Neural cell (in vitro differentiated cells): ENCODE results near the gene PTGR3. TPM values are rescaled to one million over a fixed set of nuclear protein-coding genes. Genes with fewer than 3 reads are reported as not detected.

ENCODE experiments used
- H2AFZ ChIP-seq: fragments of 200-600, 300-800 bp; sonication (generic), shearing (Covaris generic); 2 replicates; pipeline ENCODE4 v1.6.0; 2014; ENCODE audit warnings: low read depth, mild to moderate bottlenecking, antibody characterized with exemption, low read length, moderate library complexity
- H3F3A ChIP-seq: fragments of 200-600 bp; shearing (Covaris generic); 2 replicates; pipeline ENCODE4 v1.6.1; 2016; ENCODE audit warnings: mild to moderate bottlenecking, moderate library complexity, mixed read lengths, antibody characterized with exemption, low read length; ENCODE audit not compliant: insufficient read depth, poor library complexity, severe bottlenecking
- H3K27ac ChIP-seq: fragments of 200-600, 300-800 bp; sonication (generic), shearing (Covaris generic); 2 replicates; pipeline ENCODE4 v1.5.1; 2014; ENCODE audit warnings: mild to moderate bottlenecking, low read length, moderate library complexity
- H3K27me3 ChIP-seq: fragments of 300-800, 200-600 bp; sonication (generic), shearing (Covaris generic); 2 replicates; pipeline ENCODE4 v1.6.0; 2014; ENCODE audit warnings: mild to moderate bottlenecking, low read depth, low read length, moderate library complexity; ENCODE audit not compliant: insufficient read depth
- H3K36me3 ChIP-seq: fragments of 300-800, 200-600 bp; sonication (generic), shearing (Covaris generic); 2 replicates; pipeline ENCODE4 v1.5.1; 2014; ENCODE audit warnings: mild to moderate bottlenecking, antibody characterized with exemption, low read length, moderate library complexity; ENCODE audit not compliant: insufficient read depth
- H3K4me2 ChIP-seq: fragments of 300-800, 200-600 bp; sonication (generic), shearing (Covaris generic); 2 replicates; pipeline ENCODE4 v1.6.0; 2014; ENCODE audit warnings: mild to moderate bottlenecking, low read length
- H3K4me3 ChIP-seq: fragments of 300-800, 200-600 bp; sonication (generic), shearing (Covaris generic); 2 replicates; pipeline ENCODE4 v1.5.1; 2014; ENCODE audit warnings: mild to moderate bottlenecking, low read length, moderate library complexity
- H3K79me2 ChIP-seq: fragments of 200-600 bp; shearing (Covaris generic); replicated peaks from 2 replicates; pipeline ENCODE4 v1.6.0; 2014; ENCODE audit warnings: mild to moderate bottlenecking, low read length, moderate library complexity; ENCODE audit not compliant: insufficient read depth
- H3K9ac ChIP-seq: fragments of 300-800, 200-600 bp; sonication (generic), shearing (Covaris generic); 2 replicates; pipeline ENCODE4 v1.6.1; 2016; ENCODE audit warnings: mild to moderate bottlenecking, low read length, mixed read lengths
- H3K9me2 ChIP-seq: fragments of 200-600 bp; shearing (Covaris generic); 2 replicates; pipeline ENCODE4 v1.6.1; 2016; ENCODE audit warnings: mild to moderate bottlenecking, low read length, mixed read lengths; ENCODE audit not compliant: insufficient read depth
- H3K9me3 ChIP-seq: fragments of 200-600, 300-800 bp; sonication (generic), shearing (Covaris generic); 2 replicates; pipeline ENCODE4 v1.6.1; 2016; ENCODE audit warnings: mild to moderate bottlenecking, mixed run types, low read length, moderate library complexity, mixed read lengths
- H4K20me1 ChIP-seq: fragments of 200-600 bp; shearing (Covaris generic); 2 replicates; pipeline ENCODE4 v1.6.1; 2016; ENCODE audit warnings: mild to moderate bottlenecking, mixed run types; ENCODE audit not compliant: insufficient read depth
- CTCF ChIP-seq: fragments of 450-650 bp; IDR thresholded peaks from 2 replicates; pipeline ENCODE4 v1.5.1; 2014; ENCODE audit warnings: antibody characterized with exemption, mild to moderate bottlenecking, moderate library complexity; ENCODE audit not compliant: poor library complexity, severe bottlenecking
- EP300 ChIP-seq: fragments of 450-650 bp; conservative IDR thresholded peaks from 2 replicates; pipeline ENCODE4 v1.6.1; 2014; ENCODE audit warnings: antibody characterized with exemption, mild to moderate bottlenecking, moderate library complexity; ENCODE audit not compliant: poor library complexity, severe bottlenecking
- EZH2 ChIP-seq: fragments of 200-600, 300-800 bp; shearing (Covaris generic), sonication (generic); IDR thresholded peaks from 2 replicates; pipeline ENCODE4 v1.6.1; 2014; ENCODE audit warnings: antibody characterized with exemption, low read length, borderline replicate concordance, mild to moderate bottlenecking; ENCODE audit not compliant: insufficient read depth, poor library complexity, severe bottlenecking
- MXI1 ChIP-seq: fragments of 450-650 bp; conservative IDR thresholded peaks from 2 replicates; pipeline ENCODE4 v1.6.1; 2014; ENCODE audit warnings: antibody characterized with exemption, mild to moderate bottlenecking; ENCODE audit not compliant: poor library complexity, severe bottlenecking
- POLR2AphosphoS5 ChIP-seq: IDR thresholded peaks from 2 replicates; pipeline ENCODE4 v1.6.1; 2012
- RAD21 ChIP-seq: fragments of 450-650 bp; conservative IDR thresholded peaks from 2 replicates; pipeline ENCODE4 v1.6.1; 2014; ENCODE audit warnings: antibody characterized with exemption, mild to moderate bottlenecking, moderate library complexity
- SMC3 ChIP-seq: fragments of 450-650 bp; conservative IDR thresholded peaks from 2 replicates; pipeline ENCODE4 v1.6.1; 2014; ENCODE audit warnings: antibody characterized with exemption, mild to moderate bottlenecking, moderate library complexity; ENCODE audit not compliant: poor library complexity
- TAF1 ChIP-seq: IDR thresholded peaks from 2 replicates; pipeline ENCODE4 v1.6.1; 2012; ENCODE audit warnings: low read depth
- polyA plus RNA-seq: library from polyadenylated mRNA; depleted of rRNA; stranded (reverse); fragments of >200 nt; gene quantifications from 2 replicates; pipeline ENCODE4 v1.2.3, GENCODE V29; 2014
- TF ChIP-seq, protein P1 (sequence below): IDR thresholded peaks from 2 replicates; pipeline ENCODE4 v1.6.1; 2012; ENCODE audit warnings: borderline replicate concordance

The PTGR3 gene
- polyA plus RNA-seq, 1 donor from 2014 or later, result 5.9 TPM

DNA sequence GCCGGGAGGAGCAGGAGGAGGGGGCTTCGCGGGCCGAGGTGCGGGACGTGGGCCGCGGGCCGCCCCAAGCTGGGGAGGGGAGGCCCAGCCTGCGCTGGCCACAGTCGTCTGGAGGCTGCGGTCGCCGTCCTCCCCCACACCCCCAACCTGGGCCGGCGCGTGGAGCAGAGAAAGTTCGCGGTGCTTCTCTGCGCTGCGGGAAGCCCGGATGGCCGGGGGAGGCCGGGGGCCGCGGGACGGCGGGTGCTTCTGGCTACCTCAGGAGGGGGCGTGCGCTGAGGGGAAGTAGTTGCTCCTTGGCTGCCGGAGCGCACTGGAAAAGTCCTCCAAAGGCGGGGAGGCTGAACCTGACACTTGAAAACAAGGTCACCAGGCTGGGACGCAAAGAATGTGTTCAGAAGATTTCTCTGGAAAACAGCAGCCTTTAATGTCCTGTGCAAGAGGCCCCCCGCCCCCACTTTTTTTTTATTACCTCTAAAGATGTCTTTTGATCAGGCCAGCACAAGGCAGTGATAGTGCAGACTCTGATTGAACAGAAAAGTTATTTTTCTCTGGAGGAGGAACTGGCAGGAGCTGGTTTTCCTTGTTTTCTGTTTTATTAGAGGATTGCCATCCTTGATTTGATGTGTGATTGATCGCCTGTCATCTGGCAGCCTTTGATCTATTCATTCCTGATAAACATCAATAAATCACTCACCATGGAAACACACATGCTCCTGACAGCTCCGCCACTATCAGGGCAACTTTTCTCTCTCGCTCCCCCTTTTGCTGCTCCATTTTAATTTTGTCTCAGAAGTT, 3.2 kb upstream of the PTGR3 start:
- peaks cover 69% of the 10 kb centered on the region for H3K27me3 ChIP-seq
- peak overlapping the region; percentile 63 for H3K4me3 ChIP-seq
- H2AFZ ChIP-seq, result no peak overlapping the region
- no peak overlapping the region for H3K4me2 ChIP-seq
- no peaks in the 10 kb centered on the region for H3K9me2 ChIP-seq
- no peaks in the 10 kb centered on the region for H3K36me3 ChIP-seq
- H3F3A ChIP-seq, result peaks cover 4% of the 10 kb centered on the region
- TF ChIP-seq EZH2, result no peak
- peak; percentile 24 for TF ChIP-seq MXI1
- TF ChIP-seq, protein P1, sequence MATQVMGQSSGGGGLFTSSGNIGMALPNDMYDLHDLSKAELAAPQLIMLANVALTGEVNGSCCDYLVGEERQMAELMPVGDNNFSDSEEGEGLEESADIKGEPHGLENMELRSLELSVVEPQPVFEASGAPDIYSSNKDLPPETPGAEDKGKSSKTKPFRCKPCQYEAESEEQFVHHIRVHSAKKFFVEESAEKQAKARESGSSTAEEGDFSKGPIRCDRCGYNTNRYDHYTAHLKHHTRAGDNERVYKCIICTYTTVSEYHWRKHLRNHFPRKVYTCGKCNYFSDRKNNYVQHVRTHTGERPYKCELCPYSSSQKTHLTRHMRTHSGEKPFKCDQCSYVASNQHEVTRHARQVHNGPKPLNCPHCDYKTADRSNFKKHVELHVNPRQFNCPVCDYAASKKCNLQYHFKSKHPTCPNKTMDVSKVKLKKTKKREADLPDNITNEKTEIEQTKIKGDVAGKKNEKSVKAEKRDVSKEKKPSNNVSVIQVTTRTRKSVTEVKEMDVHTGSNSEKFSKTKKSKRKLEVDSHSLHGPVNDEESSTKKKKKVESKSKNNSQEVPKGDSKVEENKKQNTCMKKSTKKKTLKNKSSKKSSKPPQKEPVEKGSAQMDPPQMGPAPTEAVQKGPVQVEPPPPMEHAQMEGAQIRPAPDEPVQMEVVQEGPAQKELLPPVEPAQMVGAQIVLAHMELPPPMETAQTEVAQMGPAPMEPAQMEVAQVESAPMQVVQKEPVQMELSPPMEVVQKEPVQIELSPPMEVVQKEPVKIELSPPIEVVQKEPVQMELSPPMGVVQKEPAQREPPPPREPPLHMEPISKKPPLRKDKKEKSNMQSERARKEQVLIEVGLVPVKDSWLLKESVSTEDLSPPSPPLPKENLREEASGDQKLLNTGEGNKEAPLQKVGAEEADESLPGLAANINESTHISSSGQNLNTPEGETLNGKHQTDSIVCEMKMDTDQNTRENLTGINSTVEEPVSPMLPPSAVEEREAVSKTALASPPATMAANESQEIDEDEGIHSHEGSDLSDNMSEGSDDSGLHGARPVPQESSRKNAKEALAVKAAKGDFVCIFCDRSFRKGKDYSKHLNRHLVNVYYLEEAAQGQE, result no peak
- TF ChIP-seq TAF1, result no peak
- H4K20me1 ChIP-seq, result peaks cover 5% of the 10 kb centered on the region
- H3K9me3 ChIP-seq, result no peaks in the 10 kb centered on the region
- H3K9ac ChIP-seq, result no peak overlapping the region
- H3K27ac ChIP-seq, result no peak overlapping the region
- H3K79me2 ChIP-seq, result peaks cover 7% of the 10 kb centered on the region

DNA sequence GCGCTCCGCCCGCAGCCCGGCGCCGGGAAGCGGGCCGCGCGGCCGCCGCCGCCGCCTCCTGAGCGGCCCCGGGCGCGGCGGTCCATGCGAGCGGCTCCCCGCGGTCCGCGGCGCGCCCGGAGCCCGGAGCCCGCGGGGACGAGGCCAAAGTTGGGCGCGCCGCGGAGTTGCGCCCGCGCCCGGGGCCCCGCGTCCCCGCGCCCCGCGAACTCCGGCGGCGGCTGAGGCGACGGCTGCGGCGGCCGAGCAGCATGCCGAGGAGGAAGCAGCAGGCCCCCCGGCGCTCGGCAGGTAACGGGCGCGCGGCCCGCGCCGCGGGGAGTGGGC, 2.6 kb upstream of the PTGR3 start:
- TF ChIP-seq TAF1, result no peak
- TF ChIP-seq RAD21, result no peak
- no peak for TF ChIP-seq EP300
- no peak for TF ChIP-seq EZH2
- TF ChIP-seq MXI1, result no peak
- no peak for TF ChIP-seq SMC3
- TF ChIP-seq CTCF, result no peak
- TF ChIP-seq, protein P1, result no peak
- no peak for TF ChIP-seq POLR2AphosphoS5
- Histone ChIP-seq H3K4me3 (peak overlapping the region; percentile 63), H3K9me3 (no peaks in the 10 kb centered on the region), H3K79me2 (peaks cover 12% of the 10 kb centered on the region), H3K9me2 (no peaks in the 10 kb centered on the region), H3K27ac (no peak overlapping the region), H3K4me2 (no peak overlapping the region), H4K20me1 (peaks cover 5% of the 10 kb centered on the region), H2AFZ (no peak overlapping the region), H3F3A (peaks cover 4% of the 10 kb centered on the region), H3K9ac (no peak overlapping the region), H3K36me3 (no peaks in the 10 kb centered on the region), H3K27me3 (peaks cover 75% of the 10 kb centered on the region)
